Activated CD4-positive, alpha-beta T cell treated with anti-CD3 and anti-CD28 coated beads for 24 hours (primary cell): Measurements from ENCODE around the gene RIPPLY3.

ENCODE experiments used
- DNase-seq, 2 donors: peaks; one replicate each; pipeline ENCODE4 v3.0.0-alpha.2; 2020; ENCODE audit warnings: low read depth in 2 of 2

Gene RIPPLY3

DNA sequence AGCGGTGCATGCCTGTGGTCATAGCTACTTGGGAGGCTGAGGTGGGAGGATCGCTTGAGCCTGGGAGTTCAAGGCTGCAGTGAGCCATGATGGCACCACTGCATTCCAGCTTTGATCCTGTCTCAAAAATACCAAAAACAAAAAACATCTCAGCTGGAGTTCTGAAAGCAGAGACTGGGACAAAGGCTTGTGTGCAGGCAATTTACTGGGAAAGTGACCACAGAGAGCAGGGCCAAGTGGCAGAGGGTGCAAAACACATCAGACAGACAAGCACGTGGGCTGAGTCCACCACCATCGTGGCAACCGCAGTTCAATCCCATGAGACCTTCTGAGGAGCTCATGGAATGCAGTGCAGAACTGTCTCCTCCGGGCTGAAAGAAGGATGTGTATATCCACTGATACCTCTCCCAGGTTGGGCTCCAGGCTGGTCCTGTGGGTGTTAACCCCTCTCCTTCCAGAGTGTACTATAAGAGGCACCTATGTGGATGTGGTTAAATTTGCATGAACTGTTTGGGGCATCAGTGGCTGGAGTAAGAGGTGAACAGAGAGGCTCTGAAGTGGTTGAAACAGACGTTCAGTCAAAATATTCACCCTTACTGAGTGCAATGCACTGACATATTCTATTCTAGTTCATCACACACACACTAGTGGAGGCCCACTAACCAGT lies 55.6 kb downstream of the RIPPLY3 start:
- DNase-seq: no peak

DNA sequence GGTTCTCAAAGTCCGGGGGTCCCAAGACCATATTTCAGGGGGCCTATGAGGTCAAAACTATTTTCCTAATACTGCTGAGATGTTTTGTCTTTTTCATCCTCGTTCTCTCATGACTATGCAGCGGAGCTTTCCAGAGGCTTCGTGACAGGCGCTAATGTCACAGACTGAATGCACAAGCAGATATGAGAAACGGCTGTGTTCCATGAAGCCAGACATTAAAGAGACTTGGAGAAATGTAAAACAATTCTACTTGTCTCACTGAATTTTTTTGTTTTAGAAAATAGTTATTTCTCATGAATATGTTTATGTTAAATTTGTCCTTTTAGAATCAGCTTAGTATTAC lies 56.1 kb downstream of the RIPPLY3 start:
- no peak for DNase-seq

DNA sequence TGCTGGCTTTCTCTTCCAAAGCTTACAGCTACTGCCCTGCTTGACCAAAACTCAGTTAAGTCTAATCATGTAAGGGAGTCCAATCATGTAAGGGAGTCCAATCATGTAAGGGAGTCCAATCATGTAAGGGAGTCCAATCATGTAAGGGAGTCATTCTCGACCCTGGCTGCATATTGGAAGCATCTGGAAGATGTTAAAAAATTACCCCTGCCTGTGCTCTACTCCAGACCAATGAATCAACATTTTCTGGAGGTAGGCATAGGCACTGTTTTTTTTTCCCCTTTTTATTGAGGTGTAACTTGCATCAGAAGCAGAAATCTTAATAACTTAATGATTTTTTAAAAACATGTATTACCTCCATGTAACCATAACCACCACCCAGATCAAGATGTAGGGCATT lies 56.9 kb downstream of the RIPPLY3 start:
- no peak for DNase-seq

DNA sequence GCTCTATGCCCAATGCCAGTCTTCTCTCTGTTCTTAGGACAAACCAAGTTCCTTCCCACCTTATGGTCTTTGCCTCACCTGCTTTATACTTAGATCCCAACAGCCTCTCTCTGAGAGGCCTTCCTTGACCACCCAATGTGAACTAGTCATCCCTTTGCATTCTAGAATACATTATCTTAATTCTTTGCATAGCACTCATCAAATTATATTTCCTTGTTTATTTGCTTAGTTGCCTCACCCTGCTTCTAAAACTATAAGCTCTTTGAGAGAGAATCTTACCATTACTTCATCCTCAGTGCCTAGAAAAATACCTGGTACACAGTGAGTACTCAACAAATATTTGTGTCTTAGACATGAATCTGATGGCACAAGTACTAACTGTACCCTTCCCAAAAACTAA lies 58.3 kb downstream of the RIPPLY3 start:
- DNase-seq: no peak

DNA sequence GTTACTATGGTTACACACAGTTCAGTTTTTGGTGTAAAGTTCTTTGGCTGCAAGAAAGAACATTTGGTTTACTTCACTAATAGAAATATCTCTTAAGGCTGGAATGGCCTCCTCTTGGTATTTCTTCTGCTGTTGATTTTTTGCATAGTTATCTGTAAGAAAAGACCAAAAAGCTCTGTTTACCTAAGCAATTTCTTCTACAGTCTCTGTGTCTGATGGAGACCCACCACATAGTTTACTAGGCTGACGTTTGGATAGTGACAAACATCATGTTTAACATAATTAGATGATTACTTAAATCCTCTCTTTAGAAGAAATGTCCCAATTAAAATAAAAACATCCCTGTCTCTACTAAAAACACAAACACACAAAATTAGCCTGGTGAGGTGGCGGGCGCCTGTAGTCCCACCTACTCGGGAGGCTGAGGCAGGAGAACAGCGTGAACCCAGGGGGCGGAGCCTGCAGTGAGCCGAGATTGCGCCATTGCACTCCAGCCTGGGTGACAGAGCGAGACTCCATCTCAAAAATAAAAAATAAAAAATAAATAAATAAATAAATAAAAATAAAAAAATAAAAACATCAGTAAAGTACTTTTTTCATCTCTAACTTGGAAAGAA lies 59.2 kb downstream of the RIPPLY3 start:
- DNase-seq: no peak
